Hematopoietic multipotent progenitor cell treated with erythropoietin and hydrocortisone succinate and interleukin-3 and kit ligand, for 6 days (in vitro differentiated cells): Measurements from ENCODE around the gene CORO2B.

Experiments
- DNase-seq: peaks from one replicate; pipeline ENCODE4 v3.0.0-alpha.2; 2015

CORO2B gene

DNA sequence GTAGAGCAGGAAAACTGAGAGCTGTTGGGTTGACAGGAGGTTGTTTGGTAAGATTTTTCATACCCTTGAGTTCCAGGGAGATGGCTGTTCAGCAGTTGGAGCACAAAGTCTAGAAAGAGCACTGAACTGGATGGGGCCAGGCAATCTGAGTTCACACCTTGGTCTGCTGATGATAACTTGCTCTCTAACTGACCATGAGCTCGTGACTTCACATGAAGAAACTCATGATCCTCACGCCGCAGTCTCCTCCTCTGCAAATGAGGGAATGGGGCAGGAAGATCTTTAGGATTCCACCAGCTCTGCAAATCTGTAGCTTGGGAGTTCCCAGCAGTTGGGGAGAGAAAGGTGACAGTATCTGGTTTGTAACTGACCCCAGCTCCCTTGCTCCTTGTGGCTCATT is 33.7 kb downstream of the CORO2B start:
- no peak for DNase-seq

DNA sequence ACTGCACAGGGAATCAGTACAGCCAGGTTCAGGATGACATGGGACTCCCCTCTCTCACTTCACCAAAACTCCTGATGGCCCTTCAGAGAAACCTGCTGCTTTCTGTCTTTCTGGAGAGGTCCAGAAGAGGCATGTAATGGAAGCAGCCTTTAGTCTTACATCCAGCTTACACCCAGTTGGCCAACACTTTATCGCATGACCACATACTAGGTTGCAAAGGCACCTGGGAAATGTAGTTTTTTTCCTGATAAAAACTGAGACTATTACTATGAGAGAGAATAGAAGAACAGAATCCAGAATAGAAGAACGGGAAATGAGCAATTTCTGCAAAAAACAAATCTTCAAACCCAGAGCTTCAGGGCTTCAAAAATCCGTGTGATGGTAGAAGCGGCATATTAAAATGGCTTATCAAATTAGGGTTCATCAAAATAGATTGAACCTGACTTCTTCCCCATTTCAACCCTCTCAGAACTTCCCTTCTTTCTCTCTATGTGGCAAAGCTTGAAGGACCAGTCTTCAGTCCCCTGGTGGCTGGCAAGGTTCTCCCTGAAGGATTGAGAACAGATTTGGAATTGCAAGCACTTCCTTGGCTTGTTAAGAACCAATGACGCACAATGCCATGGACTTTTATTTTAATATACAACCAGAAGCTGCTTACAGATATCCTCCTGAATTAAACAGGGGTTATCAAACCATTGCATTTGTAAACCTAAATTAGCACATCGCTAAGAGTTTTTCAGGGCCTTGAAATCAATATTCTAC is 34.4 kb downstream of the CORO2B start:
- DNase-seq, result peak; percentile 47

DNA sequence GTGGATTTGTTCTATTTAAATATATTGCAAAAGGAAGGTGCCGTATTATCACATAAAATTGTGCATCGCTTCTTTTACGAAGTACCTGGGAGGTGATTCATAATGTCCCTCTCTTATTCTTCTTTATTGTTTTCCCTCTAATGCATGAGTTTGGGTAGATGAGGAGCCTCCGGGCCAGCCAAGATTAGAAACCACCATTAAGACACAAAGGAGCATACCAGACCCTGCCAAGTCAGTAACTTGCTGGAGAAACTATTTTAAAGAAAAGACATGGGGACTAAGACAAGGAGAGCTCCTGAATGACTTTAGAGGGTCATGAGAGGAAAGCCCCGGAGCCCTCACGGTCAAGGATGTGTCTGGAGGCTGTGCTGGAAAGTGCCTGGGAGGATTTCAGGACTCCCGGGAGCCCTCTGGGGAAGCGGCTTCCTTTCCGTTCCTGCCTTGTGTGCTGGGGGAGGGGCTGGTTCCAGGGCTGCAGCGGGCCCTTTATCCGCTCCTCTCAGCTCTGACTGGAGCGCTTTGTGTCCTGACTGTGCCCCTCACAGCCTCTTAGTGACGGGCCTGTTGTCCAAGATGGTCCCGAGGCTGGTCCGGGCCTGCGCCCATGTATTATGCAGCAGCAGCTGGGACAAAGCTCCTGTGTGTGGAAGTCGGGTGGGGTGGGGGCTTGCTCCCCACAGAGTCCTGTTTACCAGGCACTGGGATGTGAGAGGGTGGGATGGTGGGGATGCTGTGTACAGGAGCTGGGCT is 35.7 kb downstream of the CORO2B start:
- DNase-seq, result no peak

DNA sequence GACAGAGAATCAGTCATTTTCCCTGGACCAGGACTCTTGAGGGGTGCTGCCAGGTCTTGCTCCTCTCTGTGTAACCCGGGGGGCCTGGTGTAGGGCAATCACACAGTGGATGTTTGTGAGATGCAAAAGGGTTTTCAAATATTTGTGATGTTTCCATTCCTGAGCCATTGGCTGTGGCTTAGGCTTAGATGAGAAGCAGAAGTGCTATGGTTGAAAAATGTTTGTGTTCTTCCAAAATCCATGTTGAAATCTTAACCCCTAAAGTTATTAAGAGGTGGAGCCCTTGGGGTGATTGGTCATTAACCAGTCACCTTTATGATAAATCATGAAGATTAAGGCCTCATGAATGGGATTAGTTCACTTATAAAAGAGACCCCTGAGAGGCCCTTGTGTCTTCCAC is 36.5 kb downstream of the CORO2B start:
- DNase-seq, result no peak

DNA sequence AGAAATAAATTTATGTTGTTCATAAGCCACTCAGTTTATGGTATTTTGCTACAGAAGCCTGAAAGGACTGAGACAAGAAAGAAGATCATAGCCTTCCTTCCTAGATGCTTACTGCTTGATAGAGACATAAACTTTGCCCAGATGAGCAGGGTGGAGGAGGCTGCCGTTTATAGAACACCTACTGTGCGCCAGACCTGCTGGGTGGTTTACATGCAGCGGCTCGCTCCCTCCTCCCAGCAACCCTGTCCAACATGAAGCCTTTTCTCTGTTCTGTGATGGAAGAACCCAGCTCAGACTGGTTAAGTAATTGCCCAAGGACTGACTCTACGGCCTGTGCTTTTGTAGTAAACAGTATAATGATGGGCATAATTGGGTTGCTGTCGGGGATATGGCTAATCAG is 37.0 kb downstream of the CORO2B start:
- DNase-seq, result no peak

DNA sequence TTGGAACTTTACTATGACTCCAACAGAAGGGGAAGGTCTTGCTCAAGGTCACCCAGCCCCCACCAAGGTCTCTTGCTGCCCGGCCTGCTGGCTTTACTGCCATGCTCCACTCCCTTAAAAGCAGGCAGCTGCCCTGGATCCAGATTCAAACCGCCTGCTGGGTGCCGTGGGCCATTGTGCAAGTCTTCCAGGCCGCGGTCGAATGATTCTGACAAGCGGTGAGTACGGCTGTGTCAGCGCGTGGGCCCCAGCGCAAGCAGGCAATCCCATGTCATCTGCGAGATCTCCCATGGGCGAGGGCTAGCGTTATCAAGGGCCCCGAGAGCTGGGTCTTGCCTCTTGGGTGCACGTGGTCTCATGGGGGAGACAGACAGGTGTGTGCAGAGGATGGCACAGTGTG is 37.6 kb downstream of the CORO2B start:
- no peak for DNase-seq

DNA sequence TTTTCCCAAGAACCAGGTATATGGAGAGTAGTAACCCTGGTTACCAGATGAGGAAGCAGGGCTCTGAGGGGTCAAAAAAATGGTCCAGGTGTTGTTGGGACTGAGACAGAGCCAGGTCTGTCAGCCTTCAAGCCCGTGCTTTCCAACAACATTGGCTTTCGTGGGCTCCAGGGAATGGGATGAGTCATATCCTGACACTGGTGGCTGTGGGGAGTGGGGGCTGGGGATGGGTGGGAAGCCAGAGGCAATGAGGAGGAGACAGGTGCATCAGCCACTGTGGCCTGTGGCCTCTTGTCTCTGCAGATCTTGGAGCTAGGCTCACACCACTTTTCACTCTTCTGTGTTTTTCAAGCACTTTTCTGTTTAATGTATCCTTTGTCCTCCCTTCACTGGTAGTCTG is 38.2 kb downstream of the CORO2B start:
- no peak for DNase-seq

DNA sequence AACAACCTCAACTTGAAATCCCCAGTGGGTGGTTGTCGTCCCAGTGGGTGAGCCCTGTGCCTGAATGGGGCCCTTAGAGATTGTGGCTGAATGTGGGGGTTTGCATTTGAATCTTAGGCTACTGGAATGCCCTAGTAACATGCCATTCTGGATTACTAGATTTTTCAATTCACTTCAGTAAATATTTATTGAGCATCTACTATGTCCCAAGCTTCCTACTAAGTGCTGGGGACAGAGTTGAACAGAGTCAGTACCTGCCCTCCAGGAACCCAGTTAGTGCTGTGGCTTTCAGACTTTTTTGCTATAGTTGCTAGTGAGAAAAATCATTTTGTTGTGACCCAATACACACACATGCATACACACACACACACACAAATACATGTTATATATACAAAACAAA is 39.0 kb downstream of the CORO2B start:
- no peak for DNase-seq

DNA sequence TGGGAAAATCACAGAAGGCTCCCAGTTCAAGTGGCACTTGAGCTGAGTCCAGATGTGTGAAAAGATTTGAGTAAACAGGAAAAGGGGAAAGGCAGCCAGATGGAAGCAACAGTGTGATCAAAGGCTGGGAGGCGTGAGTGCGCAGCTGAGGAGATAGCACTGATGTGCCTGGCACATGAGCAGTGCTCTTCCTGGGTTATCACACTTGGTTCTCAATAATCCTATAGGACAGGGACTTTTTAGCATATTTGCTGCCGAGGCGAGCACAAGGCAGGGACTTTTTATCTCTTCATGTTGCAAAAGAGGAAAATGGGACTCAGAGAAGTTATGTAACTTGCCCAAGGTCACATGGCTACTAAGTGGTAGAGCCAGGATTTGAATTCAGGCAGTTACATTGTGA is 39.6 kb downstream of the CORO2B start:
- DNase-seq, result no peak

DNA sequence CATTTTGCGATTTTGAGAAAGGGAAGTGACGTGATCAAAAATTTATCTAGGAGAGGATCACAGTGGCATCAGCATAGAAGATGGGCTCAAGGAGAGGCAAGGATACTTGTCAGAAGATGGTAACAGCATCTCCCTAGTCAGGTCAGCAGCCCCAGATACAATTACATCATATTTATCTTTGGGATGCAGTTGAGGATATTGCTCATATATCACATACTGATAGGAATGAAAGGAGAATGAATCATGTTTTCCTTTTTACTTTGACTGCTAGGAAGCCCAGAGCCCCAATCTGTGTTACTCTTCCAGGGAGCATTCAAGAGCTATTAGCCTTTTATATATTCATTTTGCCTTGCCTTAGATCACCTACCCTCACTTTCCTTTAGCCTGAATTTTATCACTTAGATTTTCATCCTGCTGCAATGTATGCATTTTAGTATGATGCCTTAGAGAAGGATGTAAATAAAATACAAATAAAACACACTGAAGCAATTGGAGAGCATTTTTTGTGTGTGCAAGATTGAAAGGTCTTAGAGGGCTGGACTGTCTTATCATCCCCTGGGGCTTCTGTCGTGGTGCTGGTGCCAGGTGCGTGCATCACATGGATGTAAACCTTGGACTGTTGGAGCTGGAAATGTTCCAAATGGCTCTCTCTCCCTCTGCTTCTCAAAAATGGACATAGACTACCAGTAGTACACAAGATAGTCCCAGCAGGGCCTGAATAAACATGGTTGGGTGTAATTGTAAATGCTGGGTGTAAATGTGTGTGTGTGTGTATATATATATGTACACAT is 40.3 kb downstream of the CORO2B start:
- no peak for DNase-seq

DNA sequence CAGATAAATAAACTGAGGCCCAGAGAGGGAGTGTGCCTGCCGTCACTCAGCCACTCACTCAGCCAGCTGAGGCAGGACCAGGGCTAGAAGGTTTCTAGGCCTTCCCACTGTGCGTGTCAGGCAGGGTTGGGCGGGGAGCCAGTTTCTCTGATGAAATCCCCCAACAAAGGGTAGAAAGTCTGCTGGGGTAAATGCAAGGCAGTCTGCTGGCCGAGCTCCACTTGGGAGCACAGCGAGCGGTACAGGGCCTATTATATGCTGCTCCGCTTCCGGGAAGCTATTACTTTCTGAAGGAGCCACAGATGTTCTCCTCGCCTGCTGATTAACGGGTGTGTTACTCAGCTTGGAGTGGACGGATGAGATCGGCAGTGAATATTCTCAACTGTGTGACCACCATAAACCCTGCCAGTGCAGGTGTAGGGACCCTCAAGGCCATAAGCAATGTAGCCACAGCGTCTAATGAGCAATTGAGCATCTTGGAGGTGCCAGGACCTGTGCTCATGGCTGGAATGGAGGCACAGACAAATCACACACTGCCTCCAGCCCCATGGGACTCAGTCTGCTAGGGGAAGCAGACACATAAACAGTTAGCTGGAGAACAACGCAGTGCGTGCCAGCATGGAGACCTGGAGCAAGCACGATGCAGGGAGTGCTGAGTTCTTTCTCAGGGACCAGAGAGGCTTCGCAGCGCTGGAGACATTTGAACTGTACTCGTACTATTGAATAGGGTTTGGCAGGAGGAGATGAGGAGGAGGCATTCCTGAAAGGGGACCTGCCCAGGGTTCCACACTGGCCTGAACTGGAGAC is 42.1 kb downstream of the CORO2B start:
- DNase-seq, result no peak

DNA sequence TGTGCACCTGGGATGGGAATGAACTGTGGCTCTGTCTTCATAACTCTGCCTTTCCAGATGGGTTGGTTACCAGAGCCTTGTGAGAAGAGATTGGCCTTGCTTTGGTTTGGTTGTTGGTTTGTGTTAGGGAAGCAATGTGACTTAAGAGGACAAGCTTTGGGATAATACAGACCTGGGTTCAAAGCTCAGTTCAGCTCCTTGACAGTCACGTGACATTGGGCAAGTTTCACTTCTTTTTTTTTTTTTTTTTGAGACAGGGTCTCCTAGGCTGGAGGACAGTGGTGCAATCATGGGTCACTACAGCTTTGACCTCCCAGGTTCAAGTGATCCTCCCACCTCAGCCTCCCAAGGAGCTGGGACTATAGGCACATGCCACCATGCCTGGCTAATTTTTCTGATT is 42.7 kb downstream of the CORO2B start:
- DNase-seq, result no peak

DNA sequence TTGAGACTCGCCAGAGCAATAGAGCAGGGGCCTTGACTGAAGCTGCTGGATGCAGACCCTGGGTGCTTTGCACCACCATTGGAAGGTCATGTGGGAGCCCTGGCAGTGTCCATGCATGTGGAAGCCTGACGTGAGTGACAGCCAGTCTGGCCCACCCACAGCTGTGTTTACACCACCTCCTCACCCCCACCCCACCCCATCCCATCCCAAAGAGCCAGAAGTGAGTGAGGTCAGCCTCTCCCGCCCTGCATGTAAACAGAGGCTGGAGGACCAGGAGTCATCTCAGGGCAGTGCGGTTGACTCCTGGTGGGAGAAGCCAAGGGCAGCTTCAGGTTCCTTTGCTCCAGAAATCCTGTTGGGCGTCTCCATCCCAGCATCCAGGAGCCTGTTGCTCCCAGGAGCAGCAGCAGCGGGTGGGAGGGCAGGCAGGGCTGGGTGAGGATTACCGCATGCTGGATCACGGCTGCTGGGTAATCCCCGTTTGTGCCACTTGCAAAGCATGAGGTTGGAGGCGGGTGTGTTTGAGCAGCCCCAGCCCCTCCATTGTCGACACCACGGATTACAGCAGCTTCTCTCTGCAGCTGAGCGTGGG is 44.6 kb downstream of the CORO2B start:
- DNase-seq, result no peak

DNA sequence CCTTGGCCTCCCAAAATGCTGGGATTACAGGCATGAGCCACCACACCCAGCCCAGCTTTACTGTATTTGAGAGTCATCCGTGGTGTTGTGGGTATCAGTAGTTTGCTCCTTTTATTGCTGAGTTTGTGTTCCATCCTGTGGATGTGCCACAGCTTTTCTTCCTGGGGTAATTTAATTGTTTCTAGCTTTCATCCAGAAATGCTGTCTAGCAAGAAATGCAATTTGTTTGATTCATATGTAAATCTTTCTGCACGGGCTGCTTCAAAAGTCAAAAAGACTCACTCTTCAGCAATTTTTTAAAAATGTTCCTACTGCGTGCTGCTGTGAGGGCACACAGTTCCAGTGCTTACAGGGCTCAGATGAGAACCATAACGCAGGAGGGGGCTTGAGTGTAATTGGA is 47.1 kb downstream of the CORO2B start:
- DNase-seq, result no peak

DNA sequence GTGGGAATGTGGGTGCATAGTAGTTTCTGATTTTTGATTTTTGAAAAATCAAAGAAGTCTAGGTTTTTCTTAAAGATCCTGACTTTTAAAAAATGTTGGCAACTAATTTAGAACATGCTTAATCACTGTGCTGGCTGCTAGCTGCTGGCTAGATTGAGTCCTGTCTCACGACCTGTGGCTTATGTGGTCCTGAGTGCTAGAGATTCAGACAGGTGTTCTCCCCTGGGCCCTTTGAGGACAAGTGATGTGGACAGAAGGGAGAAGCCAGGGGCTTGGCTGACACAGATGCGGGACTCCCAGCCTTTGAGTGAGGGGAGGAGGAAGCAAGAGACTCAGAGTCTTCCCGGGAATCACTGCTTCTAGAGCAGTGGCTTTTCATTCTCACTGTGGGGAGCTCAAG is 47.5 kb downstream of the CORO2B start:
- no peak for DNase-seq

DNA sequence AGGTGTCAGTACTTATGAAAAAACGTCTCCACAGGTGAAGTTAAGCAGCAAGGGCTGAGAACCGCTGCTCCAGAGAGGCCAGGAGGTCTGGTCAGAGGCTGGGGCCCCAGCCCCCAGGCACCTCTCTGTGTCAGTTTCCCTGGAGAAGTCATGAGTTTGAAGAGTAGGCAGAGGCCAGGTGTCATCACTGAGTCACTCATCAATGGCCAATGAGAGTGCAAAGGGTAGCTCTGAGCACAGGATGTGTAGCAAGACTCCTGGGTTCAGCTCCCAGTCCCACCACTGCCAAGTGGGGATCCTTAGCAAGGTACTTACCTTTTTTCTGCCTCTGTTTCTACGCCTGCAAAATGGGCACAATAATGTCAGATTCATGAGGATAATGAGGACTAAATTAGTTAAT is 47.9 kb downstream of the CORO2B start:
- DNase-seq, result no peak

DNA sequence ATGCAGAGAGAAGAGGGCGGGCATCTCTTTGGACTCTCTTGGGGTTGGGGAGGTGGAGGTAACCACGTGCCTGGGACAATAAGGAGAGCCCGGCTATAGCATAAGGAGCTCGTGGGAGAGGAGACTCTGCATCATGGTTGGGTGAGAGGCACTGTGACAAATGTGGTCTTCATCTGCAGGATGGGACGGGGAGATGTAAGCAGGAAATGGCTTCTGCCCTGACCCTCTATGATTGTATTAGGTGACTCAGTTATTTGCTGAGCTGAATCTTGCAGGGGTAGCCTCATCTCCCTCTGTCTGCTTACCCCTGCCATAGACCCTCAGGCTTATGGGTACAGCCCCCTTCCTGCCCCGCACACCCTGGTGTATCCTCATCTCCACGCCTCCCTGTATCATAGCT is 48.7 kb downstream of the CORO2B start:
- no peak for DNase-seq

DNA sequence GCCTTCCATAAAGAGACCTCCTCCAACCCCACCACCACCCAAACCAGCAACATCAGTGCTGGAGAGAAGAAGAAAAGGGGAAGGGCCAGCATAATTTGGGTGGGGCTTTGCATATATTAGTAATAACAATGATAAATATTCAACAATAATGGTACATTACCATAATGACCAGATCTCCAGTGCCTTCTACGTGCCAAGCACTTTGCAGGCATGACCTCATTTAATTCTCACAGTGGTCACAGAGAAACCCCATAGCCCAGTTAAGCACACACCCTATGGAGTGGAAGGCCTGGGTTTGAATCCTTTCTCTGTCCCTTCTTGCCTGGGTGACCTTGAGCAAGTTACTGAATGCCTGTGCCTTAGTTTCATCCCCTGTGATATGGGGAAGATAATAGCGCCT is 49.2 kb downstream of the CORO2B start:
- DNase-seq, result no peak

DNA sequence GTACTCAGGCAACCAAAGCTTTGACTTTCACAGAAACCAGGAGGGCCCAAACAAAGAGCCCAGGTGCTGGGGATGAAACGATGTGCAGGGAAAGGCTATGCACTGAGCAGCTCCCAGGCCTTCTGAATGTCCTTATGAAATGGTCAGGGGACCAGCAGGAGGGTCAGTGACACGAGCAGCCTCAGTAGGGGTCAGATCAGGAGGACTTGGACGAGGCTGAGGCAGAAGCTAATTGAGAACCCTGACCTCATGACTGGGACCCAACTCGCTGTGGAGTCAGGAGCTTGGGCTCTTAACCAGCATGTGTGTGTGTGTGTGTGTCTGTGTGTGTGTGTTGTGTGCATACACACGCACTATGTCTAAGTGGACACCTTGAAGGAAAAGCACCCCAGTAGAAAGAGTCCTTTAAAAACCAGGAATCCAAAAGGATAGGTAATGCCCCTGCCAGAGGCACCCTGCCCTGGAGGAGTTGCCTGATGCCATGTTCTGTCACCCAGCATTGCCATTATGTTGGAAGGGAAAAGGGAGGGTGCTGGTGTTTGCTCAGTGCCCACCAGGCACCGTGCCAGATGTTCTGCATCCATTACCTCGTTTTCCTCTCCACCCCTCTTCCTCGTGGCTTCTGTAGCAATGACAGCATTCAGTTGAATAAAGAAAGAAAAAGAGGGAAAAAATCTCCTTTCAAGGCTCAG is 50.9 kb downstream of the CORO2B start:
- DNase-seq, result no peak

DNA sequence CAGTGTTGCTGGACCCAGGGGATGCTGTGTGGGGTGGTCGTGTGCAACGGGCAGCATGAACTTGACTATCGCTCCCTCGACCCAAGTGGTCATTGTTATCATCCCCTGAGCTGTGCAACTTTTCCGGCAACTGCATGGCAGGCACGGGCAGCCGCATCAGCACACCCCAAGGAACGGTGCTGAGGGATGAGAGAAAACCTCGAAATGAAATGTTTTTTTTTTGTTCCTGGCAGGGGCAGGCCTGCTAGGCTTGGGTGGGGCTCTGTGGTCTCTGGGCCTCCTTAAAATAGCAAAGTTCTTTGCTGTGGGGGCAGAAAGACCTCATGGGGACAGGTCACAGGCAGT is 51.4 kb downstream of the CORO2B start:
- DNase-seq, result no peak

DNA sequence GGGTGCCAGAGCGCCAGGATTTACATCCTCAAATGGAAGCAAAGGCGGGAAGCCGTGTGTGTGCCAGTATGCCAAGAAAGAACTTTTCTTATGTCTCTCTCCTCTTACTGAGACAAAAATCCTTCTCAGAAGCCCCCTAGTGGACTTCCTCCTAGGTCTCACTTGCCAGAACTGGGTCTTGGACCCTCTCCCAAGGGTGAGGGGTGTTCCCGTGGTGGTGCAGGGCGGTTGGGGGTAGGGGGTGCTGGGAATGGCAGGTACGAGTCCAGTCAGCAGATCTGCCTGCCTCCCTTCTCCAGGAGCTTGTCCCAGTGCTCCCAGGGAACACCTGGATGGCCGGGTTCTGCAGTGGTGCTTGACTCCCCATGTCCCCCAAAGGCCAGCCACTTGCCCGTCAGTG is 52.0 kb downstream of the CORO2B start:
- no peak for DNase-seq

DNA sequence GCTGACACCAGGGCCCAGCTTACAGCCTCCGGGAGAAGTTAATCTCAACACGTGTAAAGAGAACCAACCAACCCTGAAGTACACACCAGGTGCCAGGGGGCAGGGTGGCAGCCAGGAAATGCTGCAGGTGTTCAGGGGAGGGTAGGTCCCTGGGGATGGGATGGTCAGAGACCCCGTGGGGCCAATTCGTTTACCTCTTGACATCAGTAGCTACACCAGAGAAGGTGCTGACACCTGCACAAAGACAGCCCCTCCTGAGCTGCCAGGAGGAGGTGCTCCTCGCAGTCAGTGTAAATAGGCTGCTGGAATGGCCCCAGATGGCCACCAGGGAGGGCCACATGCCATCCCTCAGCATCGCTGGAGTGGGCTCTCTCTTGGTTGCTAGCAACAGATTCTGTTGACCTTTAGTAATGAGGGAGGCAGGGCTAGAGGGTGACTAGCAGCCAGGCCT is 52.8 kb downstream of the CORO2B start:
- DNase-seq, result no peak
